Measurements from ENCODE around the gene MFSD2B. TPM values are rescaled to one million over a fixed set of nuclear protein-coding genes. Genes with fewer than 3 reads are reported as not detected.

Gene MFSD2B
- total RNA-seq, 8 experiments from 2014 or later: 0.36 to 1.5 (median 0.75) TPM

- peak overlapping the region; percentile 57 to 86 (median 77) for H3K4me3 ChIP-seq
- WGBS, 10 experiments: 24 to 100% (median 50%) methylated on average over 2 to 5 of the region's 5 CpGs; no CpG with 5 or more reads in 1 of the 10 experiments
- ATAC-seq (replicated peaks in 6 of 8): no peak
- H3K4me1 ChIP-seq (replicated peaks in 1 of 2): peaks cover 12 to 15% of the 10 kb centered on the region in 2 donors
- no peak overlapping the region for H3K27ac ChIP-seq
- in situ Hi-C loops (cut with MboI; ENCODE audit: low pct_unique_long_range_greater_than_20kb in 2 of 9, low sequenced_read_pairs in 9 of 9, unreplicated experiment in 9 of 9): loop anchor here in 2 of 9 experiments (10.0 to 25.0 kb wide), 3 partner anchors 112 to 312 kb away; partner anchors contain the start of gene FAM228A (in 1 of the 2)
These were observed 65.4 kb downstream of the MFSD2B start for GRCh38 chr2:24075259-24075658.

Other genes with a start within 250 kb of the MFSD2B start
- gene ATAD2B, start 83.0 kb upstream of the MFSD2B start, total RNA-seq: 10 to 100 TPM; 10.8 to 27.0 (median 20.3) TPM
- 10 to 100 TPM; 12.7 to 18.2 (median 14.1) TPM for gene UBXN2A, start 69.6 kb upstream of the MFSD2B start, total RNA-seq
- 10 to 100 TPM in 6 of 8 experiments, 1 to 10 TPM in 2; 8.8 to 17.7 (median 12.1) TPM for gene WDCP, start 37.3 kb downstream of the MFSD2B start, total RNA-seq
- 10 to 100 TPM in 5 of 8 experiments, 1 to 10 TPM in 3; 4.2 to 54.0 (median 32.4) TPM for gene FKBP1B, start 39.7 kb downstream of the MFSD2B start, total RNA-seq
- gene SF3B6, start 66.2 kb downstream of the MFSD2B start, total RNA-seq: 100 to 1,000 TPM; 145 to 231 (median 189) TPM
- 100 to 1,000 TPM in 1 of 8 experiments, 10 to 100 TPM in 5, 1 to 10 TPM in 2; 7.5 to 177 (median 30.4) TPM for gene TP53I3, start 74.7 kb downstream of the MFSD2B start, total RNA-seq
- gene PFN4, start 113.2 kb downstream of the MFSD2B start, total RNA-seq: 1 to 10 TPM in 7 of 8 experiments, under 1 TPM in 1; 1.00 to 3.8 (median 2.0) TPM
- 10 to 100 TPM in 6 of 8 experiments, 1 to 10 TPM in 2; 5.7 to 50.3 (median 31.5) TPM for gene FAM228B, start 113.4 kb downstream of the MFSD2B start, total RNA-seq
- gene FAM228A, start 165.0 kb downstream of the MFSD2B start, total RNA-seq: 1 to 10 TPM in 3 of 8 experiments, under 1 TPM in 4, not detected in 1; 0.15 to 1.6 (median 0.98) TPM